GM12878 (cell line): ENCODE results near the gene FHOD3. TPM values are rescaled to one million over a fixed set of nuclear protein-coding genes. Genes with fewer than 3 reads are reported as not detected.

Experiments
- ATAC-seq: fragments of 200-7000 bp; cut with Tn5 transposase; 3 replicates; pipeline ENCODE4 v1.9.1; 2020; ENCODE audit warnings: mild to moderate bottlenecking, moderate library complexity
- BruUV-seq: library from RNA; stranded (reverse); fragments of 400-500 nt; replicated peaks from 2 replicates; lab custom pipeline; 2021; lab: Mats Ljungman, UMichigan
- CTCF ChIA-PET: fragments of 300-600 bp; sonication (Branson Sonifier 250); formaldehyde crosslinking; extraction: SDS; loops from one replicate; lab custom pipeline; 2021; ENCODE audit warnings: inconsistent platforms; lab: Yijun Ruan, JAX
- POLR2A ChIA-PET: fragments of 350-600 bp; formaldehyde crosslinking; extraction: SDS; loops from one replicate; lab custom pipeline; 2021; ENCODE audit warnings: inconsistent platforms; lab: Charles Lee
- RAD21 ChIA-PET: fragments of 300-600 bp; sonication (Branson Sonifier 250); formaldehyde crosslinking; loops from one replicate; lab custom pipeline; 2023; ENCODE audit warnings: antibody characterized with exemption; ENCODE audit not compliant: unreplicated experiment; lab: Charles Lee
- SMC1A ChIA-PET: fragments of 300-600 bp; sonication (Branson Sonifier 250); formaldehyde crosslinking; loops from one replicate; lab custom pipeline; 2023; ENCODE audit not compliant: unreplicated experiment, uncharacterized antibody; lab: Charles Lee
- DNase-seq: peaks from one replicate; pipeline ENCODE4 v3.0.0-alpha.2; 2011; ENCODE audit warnings: low read depth, low spot score
- FAIRE-seq: peaks from 3 replicates; lab custom pipeline; 2011; peaks lifted over from hg19 to GRCh38; lab: Jason Lieb, UNC
- H2AFZ ChIP-seq: 2 replicates; pipeline ENCODE4 v1.6.0; 2011; ENCODE audit warnings: low read depth, low read length, control low read depth; ENCODE audit not compliant: control insufficient read depth
- H3K27ac ChIP-seq: 2 replicates; pipeline ENCODE4 v1.5.1; 2011; ENCODE audit warnings: control low read depth; ENCODE audit not compliant: control insufficient read depth, insufficient read depth
- H3K27me3 ChIP-seq, 2 experiments: replicated peaks in 1 of 2; 2 replicates each; pipeline versions ENCODE4 v1.6.0 to v1.6.1; 2011; ENCODE audit warnings: low read length in 1 of 2; ENCODE audit not compliant: control insufficient read depth in 2 of 2, insufficient read depth in 2 of 2
- H3K36me3 ChIP-seq, 2 experiments: 2 replicates each; pipeline ENCODE4 v1.5.1; 2011; ENCODE audit warnings: low read length in 1 of 2; ENCODE audit not compliant: control insufficient read depth in 2 of 2, insufficient read depth in 2 of 2
- H3K4me1 ChIP-seq: 2 replicates; pipeline ENCODE4 v1.6.1; 2011; ENCODE audit warnings: mild to moderate bottlenecking, low read length, moderate library complexity, mixed read lengths; ENCODE audit not compliant: control insufficient read depth, insufficient read depth
- H3K4me2 ChIP-seq: 2 replicates; pipeline ENCODE4 v1.6.0; 2011; ENCODE audit warnings: control low read depth; ENCODE audit not compliant: control insufficient read depth, insufficient read depth
- H3K4me3 ChIP-seq: fragments of 200-600 bp; sonication (generic); 2 replicates; pipeline ENCODE4 v1.5.1; 2016
- H3K79me2 ChIP-seq: 2 replicates; pipeline ENCODE4 v1.6.0; 2011; ENCODE audit warnings: low read length; ENCODE audit not compliant: control insufficient read depth, insufficient read depth
- H3K9ac ChIP-seq: 2 replicates; pipeline ENCODE4 v1.8.0; 2011; ENCODE audit warnings: low read length, control low read depth, mixed read lengths; ENCODE audit not compliant: control insufficient read depth, insufficient read depth
- H3K9me3 ChIP-seq: replicated peaks from 3 replicates; pipeline ENCODE4 v1.5.1; 2011; ENCODE audit warnings: mild to moderate bottlenecking, low read length; ENCODE audit not compliant: control insufficient read depth, insufficient read depth
- H4K20me1 ChIP-seq: 2 replicates; pipeline ENCODE4 v1.6.0; 2011; ENCODE audit not compliant: control insufficient read depth, insufficient read depth
- MEF2A ChIP-seq: IDR thresholded peaks from 2 replicates; pipeline ENCODE4 v1.6.1; 2011; ENCODE audit warnings: low read depth, mild to moderate bottlenecking, low read length, moderate library complexity; ENCODE audit not compliant: insufficient read depth
- PKNOX1 ChIP-seq: fragments of 450-650 bp; IDR thresholded peaks from 2 replicates; pipeline ENCODE4 v1.6.1; 2016; ENCODE audit warnings: mild to moderate bottlenecking
- RBBP5 ChIP-seq: fragments of 200-600 bp; sonication (generic); conservative IDR thresholded peaks from 2 replicates; pipeline ENCODE4 v1.6.1; 2016
- TCF12 ChIP-seq: IDR thresholded peaks from 2 replicates; pipeline ENCODE4 v1.6.1; 2011; ENCODE audit warnings: low read depth, mild to moderate bottlenecking, low read length
- ZNF384 ChIP-seq: IDR thresholded peaks from 2 replicates; pipeline ENCODE4 v1.6.1; 2012; ENCODE audit warnings: low read depth, mild to moderate bottlenecking, low read length, improper control_type of control experiment, borderline replicate concordance
- WGBS: methylation state at CpG from one replicate; pipeline ENCODE4 v1.1.6; 2016; ENCODE audit warnings: low lambda C conversion rate; ENCODE audit not compliant: insufficient replicate concordance, insufficient coverage; ENCODE audit errors: missing lambda C conversion rate; 5-methylcytosine and 5-hydroxymethylcytosine counted together
- in situ Hi-C: fragments of 300-500 bp; cut with MboI; formaldehyde crosslinking; loops from 9 replicates; pipeline ENCODE4 v1.14.3; 2018; ENCODE audit warnings: mixed read lengths
- intact Hi-C: fragments of 100-400 bp; cut with micrococcal nuclease; formaldehyde crosslinking; loops from one replicate; pipeline ENCODE4 v1.14.2; 2022; ENCODE audit not compliant: unreplicated experiment
- polyA plus RNA-seq, 11 experiments: library from polyadenylated mRNA; depleted of rRNA in 4 of 11; unstranded in 6 of 11; stranded (reverse) in 5 of 11; fragments of >200 nt; fragmentation: Nextera tagmentation in 4 of 11; fragmentation: Illumina TruSeq in 1 of 11; extraction: Ambion mirVana in 4 of 11; extraction: Trizol in 1 of 11; gene quantifications; 1 replicate in 1 of 11; 2 replicates in 10 of 11; pipeline versions ENCODE4 v1.2.1 to v1.2.3, GENCODE V29; 2011 to 2016; ENCODE audit warnings: inconsistent platforms in 2 of 11, missing spikeins in 2 of 11, low read depth in 1 of 11
- total RNA-seq, 4 experiments: library from RNA; depleted of rRNA in 3 of 4; stranded (reverse); fragments of >200 nt in 3 of 4; fragmentation: Illumina TruSeq in 1 of 4; extraction: Trizol in 1 of 4; gene quantifications; 2 replicates each; pipeline versions ENCODE4 v1.2.1 to v1.2.3, GENCODE V29; 2013 to 2021
- TF ChIP-seq, protein P1 (sequence below): fragments of 450-650 bp; IDR thresholded peaks from 2 replicates; pipeline ENCODE4 v1.6.1; 2016; ENCODE audit warnings: mild to moderate bottlenecking

Gene FHOD3
- total and polyA plus RNA-seq, 10 of the 15 experiments (the other 5 are each of a cell fraction or from before 2014, with no cell fraction given) = 0.77 to 26.7 (median 10.4) TPM

GRCh38 chr18:36446059-36446458 is 148.5 kb downstream of the FHOD3 start:
- CTCF ChIA-PET = no interaction called here
- no peaks in the 10 kb centered on the region for H3K4me1 ChIP-seq
- ATAC-seq (peak; percentile 24; the same call in 2 of the 3 replicates), DNase-seq (no peak), FAIRE-seq (no peak)
- intact Hi-C loops (no loop called here), in situ Hi-C loops (no loop called here)
- H3K27ac ChIP-seq = no peak overlapping the region
- BruUV-seq = no TSS peak
- SMC1A ChIA-PET = interaction anchor here (1.3 kb wide), 1 partner anchor 16 kb away, joined by 3 read pairs; no protein-coding TSS in a partner anchor
- H3K79me2 ChIP-seq = no peaks in the 10 kb centered on the region
- RAD21 ChIA-PET = interaction anchor here (0.7 kb wide), 1 partner anchor 67 kb away, joined by 3 read pairs; no protein-coding TSS in a partner anchor
- TF ChIP-seq PKNOX1 (no peak), ZNF384 (no peak), TCF12 (no peak), MEF2A (no peak), RBBP5 (no peak)
- TF ChIP-seq, protein P1, sequence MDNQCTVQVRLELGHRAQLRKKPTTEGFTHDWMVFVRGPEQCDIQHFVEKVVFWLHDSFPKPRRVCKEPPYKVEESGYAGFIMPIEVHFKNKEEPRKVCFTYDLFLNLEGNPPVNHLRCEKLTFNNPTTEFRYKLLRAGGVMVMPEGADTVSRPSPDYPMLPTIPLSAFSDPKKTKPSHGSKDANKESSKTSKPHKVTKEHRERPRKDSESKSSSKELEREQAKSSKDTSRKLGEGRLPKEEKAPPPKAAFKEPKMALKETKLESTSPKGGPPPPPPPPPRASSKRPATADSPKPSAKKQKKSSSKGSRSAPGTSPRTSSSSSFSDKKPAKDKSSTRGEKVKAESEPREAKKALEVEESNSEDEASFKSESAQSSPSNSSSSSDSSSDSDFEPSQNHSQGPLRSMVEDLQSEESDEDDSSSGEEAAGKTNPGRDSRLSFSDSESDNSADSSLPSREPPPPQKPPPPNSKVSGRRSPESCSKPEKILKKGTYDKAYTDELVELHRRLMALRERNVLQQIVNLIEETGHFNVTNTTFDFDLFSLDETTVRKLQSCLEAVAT = no peak
- POLR2A ChIA-PET = interaction anchor here (1.4 kb wide), 1 partner anchor 13 kb away, joined by 4 read pairs; no protein-coding TSS in a partner anchor
- H3K4me3 ChIP-seq = no peak overlapping the region
- no peaks in the 10 kb centered on the region for H3K27me3 ChIP-seq
- no peaks in the 10 kb centered on the region for H3K9me3 ChIP-seq
- H4K20me1 ChIP-seq = no peaks in the 10 kb centered on the region
- 53% methylated on average over 11 of the region's 11 CpGs for WGBS
- H3K9ac ChIP-seq = no peak overlapping the region
- H3K36me3 ChIP-seq = no peaks in the 10 kb centered on the region
- H3K4me2 ChIP-seq = no peak overlapping the region
- no peak overlapping the region for H2AFZ ChIP-seq
